Measurements from ENCODE around the gene ZNF227.

- TF ChIP-seq EZH2 (IDR thresholded peaks at IDR 0.05; ENCODE audit: low read length, unreplicated experiment) = no peak
- no peak for TF ChIP-seq CTCF (conservative IDR thresholded peaks at IDR 0.05; ENCODE audit: low read depth, low read length)
Observed at GRCh38 chr19:44164673-44165512, 47.4 kb upstream of the ZNF227 start, which contains the start of gene ZNF226.

All from PC-3 (cell line).